ENCODE results near the gene IGSF23.
"Not testable (repeated sequence)": the region's sequence is repeated elsewhere in the genome, so short reads cannot be mapped to it uniquely, and the experiment has no call there.

Gene IGSF23

DNA sequence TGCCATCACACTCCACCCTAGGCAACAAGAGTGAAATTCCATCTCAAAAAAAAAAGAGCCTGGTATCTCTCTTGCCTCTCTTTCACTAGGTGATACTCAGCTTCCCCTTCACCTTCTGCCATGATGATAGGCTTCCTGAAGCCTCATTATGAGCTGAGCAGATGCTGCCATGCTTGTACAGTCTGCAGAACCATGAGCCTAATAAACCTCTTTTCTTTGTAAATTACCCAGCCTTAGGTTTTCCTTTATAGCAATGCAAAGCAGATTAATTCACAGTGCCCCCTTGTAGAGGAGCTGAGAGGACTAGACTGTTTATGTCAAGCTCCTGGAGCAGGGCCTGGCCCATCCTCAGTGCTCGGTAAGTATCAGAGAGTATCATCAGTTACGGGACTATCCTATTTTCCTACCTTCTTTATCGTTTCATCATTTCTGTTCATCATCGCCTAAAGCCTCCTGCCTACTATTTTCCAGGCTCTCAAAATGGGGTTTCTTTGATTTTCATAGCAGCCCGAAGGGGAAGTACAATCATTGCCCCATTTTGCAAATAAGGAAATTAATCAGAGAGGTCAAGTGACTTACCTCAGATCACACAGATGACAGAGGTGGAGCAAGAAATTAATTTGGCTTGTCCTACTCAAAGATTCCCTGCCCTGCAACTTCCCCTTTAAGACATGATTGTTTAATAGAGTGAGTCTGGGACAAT is 33.5 kb upstream of the IGSF23 start:
- Mint-ChIP-seq H3K4me1 (ENCODE audit: low read depth) (no peaks in the 10 kb centered on the region), H3K36me3 (ENCODE audit: low read depth) (no peaks in the 10 kb centered on the region), H3K4me3 (no peak overlapping the region), H3K27me3 (peaks cover 13% of the 10 kb centered on the region), H3K27ac (no peak overlapping the region), H3K9me3 (no peaks in the 10 kb centered on the region)

DNA sequence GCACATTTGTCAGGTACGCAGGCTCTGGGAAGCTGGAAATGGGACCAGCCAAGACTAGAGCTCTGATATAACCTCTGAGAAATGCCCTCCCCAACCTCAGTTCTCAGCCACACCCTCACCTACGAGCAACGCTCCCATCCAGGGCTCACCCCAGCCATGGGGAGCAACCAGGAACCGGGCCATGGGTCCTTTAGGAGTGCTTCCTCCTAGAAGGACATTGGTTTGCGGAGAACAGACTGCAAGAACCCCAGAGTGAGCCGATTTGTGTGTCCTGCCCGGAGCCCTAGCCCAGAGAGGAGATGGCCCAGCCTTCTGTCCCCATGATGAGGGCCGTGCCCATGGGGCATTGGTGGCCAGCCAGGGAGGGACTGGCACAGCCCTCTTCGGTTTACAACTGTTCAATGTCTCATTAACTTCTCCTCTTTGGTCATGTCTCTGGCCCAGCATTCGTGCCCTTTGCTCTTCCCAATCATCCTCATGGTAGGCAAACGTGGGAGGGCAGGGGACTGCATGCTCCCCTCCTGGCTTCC is 32.9 kb upstream of the IGSF23 start:
- Mint-ChIP-seq H3K9me3 (no peaks in the 10 kb centered on the region), H3K27me3 (peaks cover 16% of the 10 kb centered on the region), H3K4me1 (ENCODE audit: low read depth) (no peaks in the 10 kb centered on the region), H3K36me3 (ENCODE audit: low read depth) (no peaks in the 10 kb centered on the region), H3K27ac (no peak overlapping the region), H3K4me3 (no peak overlapping the region)

DNA sequence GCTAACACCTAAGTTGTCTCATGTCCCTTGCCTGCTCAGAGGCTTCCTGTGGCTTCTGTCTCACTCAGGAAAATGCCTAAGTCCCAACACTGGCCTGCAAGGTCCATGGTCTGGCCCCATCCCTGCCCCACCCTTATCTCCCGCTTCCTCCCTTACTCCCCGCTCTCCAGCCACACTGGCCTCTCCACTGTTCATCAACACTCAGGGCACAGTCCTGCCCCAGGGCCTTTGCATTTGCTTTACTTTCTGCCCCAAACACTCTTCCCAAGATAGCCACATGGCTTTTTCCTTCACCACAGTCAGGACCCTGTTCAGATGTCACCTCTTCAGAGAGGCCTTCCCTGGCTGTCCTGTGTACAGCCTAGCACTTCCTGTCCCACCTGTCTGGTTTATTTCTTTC is 32.1 kb upstream of the IGSF23 start:
- H3K27me3 Mint-ChIP-seq, result peaks cover 18% of the 10 kb centered on the region
- no peak overlapping the region for H3K27ac Mint-ChIP-seq
- H3K4me1 Mint-ChIP-seq (ENCODE audit: low read depth), result no peaks in the 10 kb centered on the region
- no peak overlapping the region for H3K4me3 Mint-ChIP-seq
- H3K9me3 Mint-ChIP-seq, result no peaks in the 10 kb centered on the region
- H3K36me3 Mint-ChIP-seq (ENCODE audit: low read depth), result no peaks in the 10 kb centered on the region

DNA sequence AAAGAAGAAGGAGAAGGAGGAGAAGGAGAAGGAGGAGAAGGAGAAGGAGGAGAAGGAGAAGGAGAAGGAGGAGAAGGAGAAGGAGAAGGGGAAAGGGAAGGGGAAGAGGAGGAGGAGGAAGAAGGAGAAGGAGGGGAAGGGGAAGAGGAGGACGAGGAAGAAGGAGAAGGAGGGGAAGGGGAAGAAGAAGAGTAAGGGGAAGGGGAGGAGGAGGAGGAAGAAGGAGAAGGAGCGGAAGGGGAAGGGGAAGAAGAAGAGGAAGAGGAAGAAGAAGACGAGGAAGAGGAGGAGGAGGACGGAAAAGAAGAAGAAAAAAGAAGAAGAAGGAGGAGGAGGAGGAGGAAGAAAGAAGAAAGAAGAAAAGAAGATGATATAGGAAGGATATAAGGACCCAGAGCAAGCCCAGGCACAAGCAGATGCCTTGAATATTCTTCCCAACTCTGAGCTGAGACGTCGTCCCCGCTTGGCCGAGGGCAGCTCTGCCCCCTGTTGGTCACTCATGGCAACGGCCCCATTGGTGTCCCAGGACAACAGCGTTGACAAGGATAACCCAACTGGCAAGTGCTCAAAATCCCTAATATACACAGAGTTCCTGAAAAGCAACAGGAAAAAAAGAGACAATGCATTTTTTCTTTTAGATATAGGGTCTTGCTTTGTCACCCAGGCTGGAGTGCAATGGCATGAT is 30.6 kb upstream of the IGSF23 start:
- peaks cover 12% of the 10 kb centered on the region for H3K4me1 Mint-ChIP-seq (ENCODE audit: low read depth)
- H3K27ac Mint-ChIP-seq, result no peak overlapping the region
- H3K4me3 Mint-ChIP-seq, result no peak overlapping the region
- H3K9me3 Mint-ChIP-seq, result peaks cover 4% of the 10 kb centered on the region
- H3K36me3 Mint-ChIP-seq (ENCODE audit: low read depth), result no peaks in the 10 kb centered on the region
- peaks cover 22% of the 10 kb centered on the region for H3K27me3 Mint-ChIP-seq

DNA sequence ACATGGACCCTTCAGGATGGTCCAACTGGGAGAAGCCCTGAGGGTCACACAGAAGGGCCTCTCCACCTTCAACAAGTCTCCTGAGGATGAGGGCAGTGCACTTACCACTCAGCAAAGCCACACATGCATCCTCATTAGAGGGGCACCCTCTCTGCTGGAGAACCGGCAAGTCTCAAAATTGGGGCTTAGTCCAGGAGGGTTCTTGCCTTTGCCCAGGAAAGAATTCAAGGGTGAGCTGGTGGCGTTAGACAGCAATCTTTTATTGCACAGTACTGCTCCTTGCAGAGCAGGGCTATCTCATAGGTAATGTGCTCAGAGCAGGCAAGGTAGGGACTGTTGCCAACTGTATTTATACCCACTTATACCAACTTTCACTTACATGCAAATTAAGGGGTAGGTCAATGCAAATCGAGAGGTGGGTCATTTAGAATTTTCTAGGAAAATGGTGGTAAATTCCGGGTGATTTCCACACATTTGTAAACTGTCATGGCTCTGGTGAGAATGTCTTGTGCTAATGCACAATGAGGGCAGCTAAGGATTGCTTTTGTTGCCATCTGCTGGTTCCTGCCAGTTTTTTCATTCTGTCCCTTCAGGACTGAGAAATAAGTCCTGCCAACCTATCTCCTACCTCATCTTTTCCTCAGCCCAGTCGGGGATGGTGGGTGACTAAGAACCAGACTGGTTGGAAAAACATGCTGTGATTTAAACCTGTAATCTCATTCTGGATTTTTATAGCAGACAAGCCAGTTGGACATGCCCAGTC is 27.8 kb upstream of the IGSF23 start:
- Mint-ChIP-seq H3K4me3 (no peak overlapping the region), H3K27me3 (peaks cover 22% of the 10 kb centered on the region), H3K27ac (no peak overlapping the region), H3K36me3 (ENCODE audit: low read depth) (no peaks in the 10 kb centered on the region), H3K9me3 (peaks cover 4% of the 10 kb centered on the region), H3K4me1 (ENCODE audit: low read depth) (peaks cover 24% of the 10 kb centered on the region)

DNA sequence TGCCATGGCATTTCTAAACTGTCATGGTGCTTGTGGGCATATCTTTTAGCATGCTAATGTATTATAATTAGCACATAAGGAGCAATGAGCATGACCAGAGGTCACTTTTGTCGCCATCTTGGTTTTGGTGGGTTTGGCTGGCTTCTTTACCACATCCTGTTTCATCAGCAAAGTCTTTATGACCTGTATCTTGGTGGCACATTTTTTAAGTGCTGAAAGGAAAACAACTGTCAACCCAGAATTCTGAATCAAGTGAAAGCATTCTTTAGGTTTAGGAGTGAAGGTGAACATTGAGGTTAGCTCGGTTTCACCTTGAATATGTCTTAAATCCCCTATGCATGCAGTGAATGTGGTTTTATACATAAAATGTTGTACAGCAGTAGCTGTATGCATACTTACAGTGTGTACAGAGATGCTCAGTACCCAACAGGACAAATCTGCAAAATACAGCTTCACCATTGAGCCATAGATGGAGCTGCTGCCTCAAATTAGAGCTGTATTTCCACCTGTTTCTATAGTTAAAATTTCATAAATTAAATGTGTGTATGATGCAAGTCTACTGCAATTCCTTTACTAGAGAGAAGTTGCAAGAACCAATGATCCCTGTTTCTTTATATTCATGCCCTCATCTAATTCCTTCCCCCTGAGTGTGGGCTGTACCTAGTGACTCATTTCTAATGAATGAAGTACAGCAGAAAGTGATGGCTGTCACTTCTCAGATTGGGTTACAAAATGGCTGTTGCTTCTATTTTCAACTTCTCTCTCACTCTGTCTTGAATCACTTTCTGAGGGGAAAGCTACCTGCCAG is 25.2 kb upstream of the IGSF23 start:
- Mint-ChIP-seq H3K27ac (peak overlapping the region; percentile 93), H3K9me3 (peaks cover 4% of the 10 kb centered on the region)

DNA sequence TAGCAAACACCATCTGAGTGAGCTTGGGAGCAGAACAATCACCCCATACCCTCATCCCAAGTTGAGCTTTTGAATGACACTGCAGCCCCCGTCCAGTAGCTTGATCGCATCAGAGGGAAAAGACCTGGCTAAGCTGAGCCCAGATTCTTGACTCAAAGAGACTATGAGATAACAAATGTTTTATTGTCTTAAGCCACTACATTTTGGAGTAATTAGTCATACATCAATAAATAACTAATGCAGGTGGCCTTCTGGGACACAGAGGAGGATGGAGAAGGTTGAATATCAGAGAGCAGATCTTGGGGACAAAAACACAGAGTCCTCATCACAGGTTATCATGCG is 24.6 kb upstream of the IGSF23 start:
- peaks cover 24% of the 10 kb centered on the region for H3K4me1 Mint-ChIP-seq (ENCODE audit: low read depth)
- H3K27me3 Mint-ChIP-seq, result peaks cover 22% of the 10 kb centered on the region
- no peak overlapping the region for H3K4me3 Mint-ChIP-seq
- peaks cover 4% of the 10 kb centered on the region for H3K9me3 Mint-ChIP-seq
- H3K27ac Mint-ChIP-seq, result no peak overlapping the region
- H3K36me3 Mint-ChIP-seq (ENCODE audit: low read depth), result no peaks in the 10 kb centered on the region

More for the DNA sequence above, 25.2 kb upstream of the IGSF23 start:
- Mint-ChIP-seq H3K36me3 (ENCODE audit: low read depth) (no peaks in the 10 kb centered on the region), H3K4me1 (ENCODE audit: low read depth) (peaks cover 24% of the 10 kb centered on the region), H3K27me3 (peaks cover 25% of the 10 kb centered on the region), H3K4me3 (no peak overlapping the region)

DNA sequence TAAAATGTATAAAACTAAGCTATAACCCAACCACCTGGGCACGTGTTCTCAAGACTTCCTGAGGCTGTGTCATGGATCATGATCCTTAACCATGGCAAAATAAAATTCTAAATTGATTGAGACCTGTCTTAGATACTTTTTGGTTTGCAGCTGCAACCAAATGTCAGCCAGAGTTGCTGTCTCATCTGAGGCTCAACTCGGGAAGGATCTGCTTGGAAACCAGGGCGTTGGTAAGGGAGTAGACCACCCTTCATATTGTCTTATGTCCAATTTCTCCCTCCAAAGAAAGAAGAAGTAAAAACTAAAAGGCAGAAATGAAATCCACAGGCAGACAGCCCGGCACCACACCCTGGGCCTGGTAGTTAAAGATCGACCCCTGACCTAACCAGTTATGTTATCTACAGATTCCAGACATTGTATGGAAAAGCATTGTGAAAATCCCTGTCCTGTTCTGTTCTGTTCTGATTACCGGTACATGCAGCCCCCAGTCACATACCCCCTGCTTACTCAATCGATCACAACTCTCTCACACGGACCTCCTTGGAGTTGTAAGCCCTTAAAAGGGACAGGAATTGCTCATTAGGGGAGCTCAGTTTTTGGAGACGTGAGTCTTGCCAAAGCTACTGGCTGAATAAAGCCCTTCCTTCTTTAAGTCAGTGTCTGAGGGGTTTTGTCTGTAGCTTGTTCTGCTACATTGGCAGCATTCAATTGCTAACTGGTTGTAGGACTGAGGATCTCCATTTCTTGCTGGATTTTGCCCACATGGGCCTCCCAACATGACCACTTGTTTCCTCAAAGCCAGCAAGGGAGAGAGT is 22.9 kb upstream of the IGSF23 start:
- peaks cover 4% of the 10 kb centered on the region for H3K9me3 Mint-ChIP-seq
- H3K36me3 Mint-ChIP-seq (ENCODE audit: low read depth), result no peaks in the 10 kb centered on the region
- no peak overlapping the region for H3K27ac Mint-ChIP-seq
- peaks cover 24% of the 10 kb centered on the region for H3K4me1 Mint-ChIP-seq (ENCODE audit: low read depth)
- H3K27me3 Mint-ChIP-seq, result peaks cover 13% of the 10 kb centered on the region
- H3K4me3 Mint-ChIP-seq, result no peak overlapping the region

DNA sequence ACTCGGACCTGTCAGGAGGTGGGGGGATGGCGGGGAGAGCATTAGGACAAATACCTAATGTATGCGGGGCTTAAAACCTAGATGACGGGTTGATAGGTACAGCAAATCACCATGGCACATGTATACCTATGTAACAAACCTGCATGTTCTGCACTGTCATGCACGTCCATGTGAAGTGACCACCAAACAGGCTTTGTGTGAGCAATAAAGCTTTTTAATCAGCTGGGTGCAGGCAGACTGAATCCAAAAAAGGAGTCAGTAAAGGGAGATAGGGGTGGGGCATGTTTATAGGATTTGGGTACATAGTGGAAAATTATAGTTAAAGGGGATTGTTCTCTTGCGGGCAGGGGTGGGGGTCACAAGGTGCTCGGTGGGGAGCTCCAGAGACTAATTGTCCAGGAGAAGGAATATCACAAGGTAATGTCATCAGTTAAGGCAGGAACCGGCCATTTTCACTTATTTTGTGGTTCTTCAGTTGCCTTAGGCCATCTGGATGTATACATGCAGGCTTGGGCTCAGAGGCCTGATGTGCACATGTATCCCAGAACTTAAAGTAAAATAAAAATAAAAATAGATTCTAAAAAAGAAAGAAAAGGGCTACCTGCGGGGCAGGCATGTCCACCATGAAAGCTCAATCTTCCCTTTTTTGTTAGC is 21.9 kb upstream of the IGSF23 start:
- H3K27me3 Mint-ChIP-seq, result peaks cover 17% of the 10 kb centered on the region
- peaks cover 23% of the 10 kb centered on the region for H3K4me1 Mint-ChIP-seq (ENCODE audit: low read depth)
- H3K36me3 Mint-ChIP-seq (ENCODE audit: low read depth); H3K4me3 Mint-ChIP-seq; H3K27ac Mint-ChIP-seq; H3K9me3 Mint-ChIP-seq: not testable (repeated sequence)

DNA sequence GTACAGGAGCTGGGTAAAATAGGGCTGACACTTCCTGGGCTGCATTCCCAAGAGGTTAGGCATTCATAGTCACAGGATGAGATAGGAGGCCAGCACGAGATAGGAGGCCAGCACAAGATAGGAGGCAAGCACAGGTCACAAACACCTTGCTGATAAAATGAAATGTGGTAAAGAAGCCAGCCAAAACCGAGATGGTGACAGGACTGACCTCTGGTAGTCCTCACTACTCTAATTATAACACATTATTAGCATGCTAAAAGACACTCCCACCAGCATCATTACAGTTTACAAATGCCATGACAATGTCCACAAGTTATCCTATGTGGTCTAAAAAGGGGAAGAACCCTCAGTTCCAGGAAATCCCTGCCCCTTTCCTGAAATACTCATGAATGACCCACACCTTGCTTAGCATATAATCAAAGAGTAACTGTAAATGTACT is 20.9 kb upstream of the IGSF23 start:
- Mint-ChIP-seq H3K36me3 (ENCODE audit: low read depth) (no peaks in the 10 kb centered on the region), H3K27me3 (peaks cover 16% of the 10 kb centered on the region), H3K4me1 (ENCODE audit: low read depth) (peaks cover 14% of the 10 kb centered on the region), H3K4me3 (no peak overlapping the region), H3K27ac (no peak overlapping the region), H3K9me3 (no peaks in the 10 kb centered on the region)

DNA sequence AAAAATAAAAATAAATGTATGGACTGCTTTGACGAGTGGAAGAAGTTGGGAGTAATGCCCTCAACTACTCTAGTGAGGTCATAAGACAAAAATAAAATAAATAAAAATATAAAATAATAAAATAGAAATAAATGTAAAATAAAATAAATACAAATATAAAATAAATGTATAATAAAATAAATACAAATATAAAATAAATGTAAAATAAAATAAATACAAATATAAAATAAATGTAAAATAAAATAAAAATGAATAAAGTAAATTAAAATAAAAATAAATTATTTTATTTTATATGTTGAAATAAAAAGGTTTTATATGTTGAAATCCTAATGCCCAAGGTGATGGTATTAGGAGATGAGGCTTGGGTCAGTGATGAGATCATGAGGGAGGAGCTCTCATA is 20.1 kb upstream of the IGSF23 start:
- H3K36me3 Mint-ChIP-seq (ENCODE audit: low read depth), result no peaks in the 10 kb centered on the region
- H3K27ac Mint-ChIP-seq, result no peak overlapping the region
- no peak overlapping the region for H3K4me3 Mint-ChIP-seq
- peaks cover 6% of the 10 kb centered on the region for H3K4me1 Mint-ChIP-seq (ENCODE audit: low read depth)
- H3K27me3 Mint-ChIP-seq, result peaks cover 23% of the 10 kb centered on the region
- H3K9me3 Mint-ChIP-seq, result no peaks in the 10 kb centered on the region

DNA sequence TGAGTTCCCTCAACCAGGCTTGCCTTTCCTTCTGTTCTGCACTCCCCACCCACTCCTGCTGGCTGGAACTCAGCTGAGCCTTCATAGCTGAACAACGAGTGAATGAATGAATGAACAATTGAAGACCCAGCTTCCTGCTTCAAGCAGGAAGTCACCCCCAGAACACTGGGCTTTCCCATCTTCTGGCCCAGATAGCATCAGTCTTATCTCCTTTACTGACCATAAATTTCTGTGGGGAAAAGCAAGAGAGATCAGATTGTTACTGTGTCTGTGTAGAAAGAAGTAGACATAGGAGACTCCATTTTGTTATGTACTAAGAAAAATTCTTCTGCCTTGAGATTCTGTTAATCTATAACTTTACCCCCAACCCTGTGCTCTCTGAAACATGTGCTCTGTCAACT is 19.5 kb upstream of the IGSF23 start:
- H3K27ac Mint-ChIP-seq; H3K4me3 Mint-ChIP-seq; H3K36me3 Mint-ChIP-seq (ENCODE audit: low read depth); H3K9me3 Mint-ChIP-seq; H3K4me1 Mint-ChIP-seq (ENCODE audit: low read depth): not testable (repeated sequence)
- H3K27me3 Mint-ChIP-seq, result peaks cover 23% of the 10 kb centered on the region

DNA sequence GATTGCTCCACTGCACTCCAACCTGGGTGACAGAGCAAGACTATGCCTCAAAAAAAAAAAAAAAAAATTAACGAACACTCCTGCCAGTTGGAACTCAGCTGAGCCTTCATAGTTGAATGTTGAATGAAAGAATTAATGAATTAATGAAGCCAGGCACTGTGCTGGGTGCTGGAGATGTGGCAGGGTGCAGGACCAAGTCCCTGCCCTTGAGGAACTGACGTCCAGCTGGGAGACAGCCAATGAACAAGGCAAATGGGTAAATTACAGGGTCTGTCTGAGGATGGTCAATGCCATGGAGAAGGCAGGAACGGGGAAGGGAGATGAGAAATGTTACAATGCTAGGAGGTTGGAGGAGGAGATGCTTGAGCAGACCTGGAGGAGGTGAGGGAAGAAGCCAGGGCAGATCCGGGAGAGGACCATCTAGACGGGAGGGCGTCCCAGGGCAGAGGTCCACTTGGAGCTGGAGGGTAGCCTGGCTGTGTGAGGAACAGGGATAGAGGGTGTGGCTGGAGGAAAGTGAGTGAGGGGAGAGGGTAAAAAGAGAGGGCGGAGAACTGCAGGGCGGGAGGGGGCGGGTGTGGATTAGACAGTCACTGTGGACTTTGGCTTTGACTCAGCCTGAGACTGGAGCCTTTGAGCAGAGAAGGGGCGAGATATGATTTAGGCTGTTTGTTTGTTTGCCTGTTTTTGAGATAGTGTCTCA is 16.8 kb upstream of the IGSF23 start:
- Mint-ChIP-seq H3K4me3 (no peak overlapping the region), H3K4me1 (ENCODE audit: low read depth) (no peaks in the 10 kb centered on the region), H3K27ac (no peak overlapping the region), H3K36me3 (ENCODE audit: low read depth) (no peaks in the 10 kb centered on the region), H3K27me3 (peaks cover 30% of the 10 kb centered on the region), H3K9me3 (peaks cover 3% of the 10 kb centered on the region)

All from stimulated activated naive CD8-positive, alpha-beta T cell treated with anti-CD3 and anti-CD28 coated beads, Interleukin-15, Interleukin-2, amounts not matched to agents 100 ng/mL and 50 ng/mL, for 24 hours (primary cell).